H54 (cell line): ENCODE measurements around the gene SLC1A7.

Source experiments
- DNase-seq: peaks from one replicate; pipeline ENCODE4 v3.0.0; 2011; ENCODE audit warnings: low spot score, mixed read lengths; ENCODE audit not compliant: insufficient read length
- FAIRE-seq: peaks from 3 replicates; lab custom pipeline; 2011; peaks lifted over from hg19 to GRCh38; lab: Jason Lieb, UNC
- POLR2A ChIP-seq: IDR thresholded peaks from 2 replicates; pipeline ENCODE4 v1.6.1; 2011; ENCODE audit warnings: low read depth, mild to moderate bottlenecking, low read length

Gene SLC1A7

DNA sequence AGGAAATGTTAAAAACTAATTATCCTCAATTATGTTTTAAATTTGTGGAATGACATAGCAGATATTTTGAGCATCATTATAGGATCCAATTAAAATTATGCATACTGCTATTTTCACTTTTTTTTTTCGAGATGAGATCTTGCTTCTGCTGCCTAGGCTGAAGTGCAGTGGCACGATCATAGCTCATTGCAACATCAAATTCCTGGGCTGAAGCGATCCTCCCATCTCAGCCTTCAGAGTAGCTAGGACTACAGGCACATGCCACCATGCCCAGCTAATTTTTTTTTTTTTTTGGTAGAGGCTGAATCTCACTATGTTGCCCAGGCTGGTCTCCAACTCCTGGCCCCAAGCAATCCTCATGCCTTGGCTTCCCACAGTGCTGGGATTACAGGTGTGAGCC, 11.3 kb upstream of the SLC1A7 start:
- TF ChIP-seq POLR2A = no peak
- FAIRE-seq (no peak), DNase-seq (no peak)

- FAIRE-seq (no peak), DNase-seq (no peak)
- no peak for TF ChIP-seq POLR2A
Measured at GRCh38 chr1:53148123-53148522, 5.7 kb upstream of the SLC1A7 start.

DNA sequence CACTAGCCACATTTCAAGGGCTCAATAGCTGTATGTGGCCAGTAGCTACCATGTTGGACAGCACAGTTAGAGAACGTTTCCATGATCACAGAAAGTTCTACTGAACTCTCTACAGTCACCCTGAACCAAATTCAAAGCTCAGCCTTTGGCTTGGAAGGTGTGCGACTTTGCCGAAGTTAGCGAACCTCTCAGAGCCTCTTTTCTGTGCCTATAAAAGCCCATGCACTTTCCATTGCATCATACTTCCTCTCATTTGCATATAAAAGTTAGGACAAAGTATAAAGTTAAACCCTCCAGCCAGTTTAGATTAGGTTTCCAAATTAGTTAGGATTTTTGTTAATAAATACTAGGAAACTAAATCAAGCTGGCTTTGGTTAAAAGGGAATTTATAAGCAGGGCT, 4.7 kb upstream of the SLC1A7 start:
- DNase-seq = no peak
- FAIRE-seq = no peak
- TF ChIP-seq POLR2A = no peak

DNA sequence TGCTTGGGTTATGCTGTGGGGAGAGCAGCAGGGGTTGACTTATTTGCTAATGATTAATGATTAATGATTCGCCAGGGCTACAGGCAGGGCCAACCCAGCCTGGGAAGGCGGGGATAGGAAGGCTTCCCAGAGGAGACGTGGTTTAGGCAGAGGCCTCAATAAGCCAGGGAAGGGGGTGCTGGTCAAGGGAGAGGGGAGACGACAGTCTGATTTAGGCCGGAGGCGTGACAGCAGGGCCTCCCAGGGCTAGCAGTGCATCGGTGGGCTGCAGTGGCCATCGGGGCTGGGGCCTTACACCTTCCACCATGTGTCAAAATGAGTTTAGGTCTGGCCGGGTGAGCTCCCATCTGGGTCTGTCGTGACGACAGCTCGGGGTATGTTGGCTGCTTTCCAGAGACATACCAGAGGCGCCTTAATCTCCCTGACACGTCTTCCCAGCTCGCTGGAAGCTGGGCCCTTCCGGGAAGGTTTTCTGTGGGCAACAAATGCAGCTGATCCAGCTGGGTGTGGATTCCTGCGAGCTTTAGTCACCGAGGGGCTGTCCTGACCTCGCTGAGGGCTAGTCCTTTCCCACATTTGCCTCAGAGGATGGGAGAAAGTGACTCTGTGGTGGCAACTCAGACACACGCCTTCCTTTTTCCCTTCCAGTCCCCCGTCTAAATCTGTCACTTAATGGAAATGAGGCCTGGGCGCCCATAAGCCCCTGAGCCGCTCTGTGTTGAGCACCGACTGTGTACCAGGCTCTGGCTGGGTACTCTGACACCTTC, 3.7 kb upstream of the SLC1A7 start:
- FAIRE-seq = peak; percentile 88
- 0 out of 2 replicates have a peak, but pooled peaks have one; percentile 18 for TF ChIP-seq POLR2A
- peak; percentile 94 for DNase-seq

- no peak for FAIRE-seq
- DNase-seq = no peak
- no peak for TF ChIP-seq POLR2A
Measured at GRCh38 chr1:53145619-53145941, 3.1 kb upstream of the SLC1A7 start.

- TF ChIP-seq POLR2A = no peak
- DNase-seq (no peak), FAIRE-seq (no peak)
Measured at GRCh38 chr1:53145051-53145600, 2.7 kb upstream of the SLC1A7 start.

DNA sequence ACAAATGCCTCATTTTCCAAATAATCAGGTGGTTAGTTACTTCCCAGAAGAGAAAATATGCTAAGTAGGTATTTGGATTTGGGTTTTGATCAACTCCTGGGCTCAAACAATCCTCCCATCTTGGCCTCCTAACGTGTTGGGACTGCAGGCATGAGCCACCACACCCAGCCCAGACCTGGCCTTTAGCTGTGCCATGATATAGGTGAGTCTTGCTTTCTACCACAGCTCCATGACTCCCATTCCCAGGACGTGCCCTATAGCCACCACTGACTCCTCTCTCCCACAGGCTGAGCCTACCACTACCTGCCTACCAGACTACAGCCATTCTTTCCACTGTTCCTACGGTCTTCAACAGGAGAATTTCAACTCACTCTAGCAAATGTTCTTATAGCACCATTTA, 1.8 kb upstream of the SLC1A7 start:
- no peak for TF ChIP-seq POLR2A
- DNase-seq (no peak), FAIRE-seq (no peak)

GRCh38 chr1:53143527-53143926, 1.1 kb upstream of the SLC1A7 start:
- FAIRE-seq (no peak), DNase-seq (no peak)
- no peak for TF ChIP-seq POLR2A

DNA sequence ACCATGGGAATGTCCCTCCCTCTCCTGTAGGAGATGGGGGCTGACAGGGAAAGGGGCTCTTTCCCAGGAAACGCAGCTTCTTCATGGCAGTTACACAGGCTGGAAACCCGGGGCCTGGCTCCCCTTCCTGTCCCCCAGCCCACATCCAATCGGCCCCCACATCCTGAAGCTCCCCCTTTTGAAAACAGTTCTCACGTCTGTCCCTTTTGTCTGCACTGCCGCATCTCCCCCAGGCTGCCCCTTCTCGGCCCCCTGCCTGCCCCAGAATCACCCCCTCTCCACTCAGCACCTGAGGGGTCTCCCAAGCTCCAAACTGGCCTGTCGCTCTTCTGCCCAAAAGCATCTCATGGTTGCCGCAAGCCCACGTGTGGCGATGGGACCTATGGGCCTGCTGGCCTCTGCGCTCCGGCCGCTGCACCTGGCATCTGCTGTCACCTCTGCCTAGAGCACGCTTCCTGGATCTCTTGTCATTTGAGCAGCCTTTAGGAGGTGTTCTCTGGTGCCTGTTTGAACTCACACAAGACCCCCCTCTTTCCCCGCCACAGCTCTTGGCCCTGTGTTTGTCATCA, 867 bp downstream of the SLC1A7 start:
- no peak for FAIRE-seq
- DNase-seq = no peak
- TF ChIP-seq POLR2A = no peak

DNA sequence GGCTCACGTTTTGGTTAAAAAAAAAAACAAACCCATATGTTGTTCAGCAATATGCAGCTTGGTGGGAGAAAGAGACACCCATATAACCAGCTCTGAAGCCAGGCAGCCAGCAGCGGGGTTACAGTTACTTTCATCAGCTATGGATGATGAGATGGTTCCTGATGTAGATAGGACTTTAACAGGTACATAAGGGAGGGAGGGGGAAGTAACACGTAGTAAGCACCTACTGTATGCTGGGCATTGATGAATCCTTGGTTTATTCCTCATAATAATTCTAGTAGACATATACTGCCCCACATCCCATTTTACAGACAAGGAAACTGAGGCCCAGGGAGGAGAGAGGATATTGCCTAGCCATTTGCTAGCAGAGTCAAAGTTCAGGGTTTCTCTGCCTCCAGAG, 2.0 kb downstream of the SLC1A7 start:
- FAIRE-seq (no peak), DNase-seq (no peak)
- no peak for TF ChIP-seq POLR2A

GRCh38 chr1:53139951-53140361, 2.5 kb downstream of the SLC1A7 start:
- no peak for FAIRE-seq
- no peak for DNase-seq
- no peak for TF ChIP-seq POLR2A

- DNase-seq = no peak
- no peak for FAIRE-seq
- no peak for TF ChIP-seq POLR2A
Measured at GRCh38 chr1:53138991-53139884, 3.2 kb downstream of the SLC1A7 start.

- no peak for FAIRE-seq
- no peak for TF ChIP-seq POLR2A
- DNase-seq = no peak
Measured at GRCh38 chr1:53137729-53138128, 4.7 kb downstream of the SLC1A7 start.

DNA sequence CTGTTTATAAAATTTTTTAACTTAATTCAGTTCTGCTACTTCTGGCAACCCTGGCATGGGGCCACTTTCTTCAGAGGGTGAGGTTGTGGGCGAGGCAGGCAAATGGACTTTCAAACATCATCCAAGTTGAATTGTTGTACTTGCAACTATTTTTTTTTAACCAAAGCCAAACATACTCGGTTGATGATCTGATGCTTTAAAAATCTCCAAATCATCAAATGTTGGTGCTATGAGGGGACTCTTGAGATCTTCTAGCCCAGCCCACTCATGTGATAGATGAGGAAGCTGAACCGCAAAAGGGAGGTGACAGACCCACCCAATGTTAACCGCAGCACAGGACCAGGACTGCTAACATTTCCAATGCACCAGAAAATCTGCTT, 6.7 kb downstream of the SLC1A7 start:
- TF ChIP-seq POLR2A = no peak
- FAIRE-seq (no peak), DNase-seq (no peak)
